NCI-H2196 (cell line): ENCODE results near the gene FITM1.

ENCODE experiments used
- DNase-seq: peaks from one replicate; lab custom pipeline; 2025; ENCODE audit not compliant: unreplicated experiment; lab: John Stamatoyannopoulos, UW

FITM1 gene

GRCh38 chr14:24179961-24180796 lies 49.7 kb downstream of the FITM1 start:
- peak; percentile 71 for DNase-seq

DNA sequence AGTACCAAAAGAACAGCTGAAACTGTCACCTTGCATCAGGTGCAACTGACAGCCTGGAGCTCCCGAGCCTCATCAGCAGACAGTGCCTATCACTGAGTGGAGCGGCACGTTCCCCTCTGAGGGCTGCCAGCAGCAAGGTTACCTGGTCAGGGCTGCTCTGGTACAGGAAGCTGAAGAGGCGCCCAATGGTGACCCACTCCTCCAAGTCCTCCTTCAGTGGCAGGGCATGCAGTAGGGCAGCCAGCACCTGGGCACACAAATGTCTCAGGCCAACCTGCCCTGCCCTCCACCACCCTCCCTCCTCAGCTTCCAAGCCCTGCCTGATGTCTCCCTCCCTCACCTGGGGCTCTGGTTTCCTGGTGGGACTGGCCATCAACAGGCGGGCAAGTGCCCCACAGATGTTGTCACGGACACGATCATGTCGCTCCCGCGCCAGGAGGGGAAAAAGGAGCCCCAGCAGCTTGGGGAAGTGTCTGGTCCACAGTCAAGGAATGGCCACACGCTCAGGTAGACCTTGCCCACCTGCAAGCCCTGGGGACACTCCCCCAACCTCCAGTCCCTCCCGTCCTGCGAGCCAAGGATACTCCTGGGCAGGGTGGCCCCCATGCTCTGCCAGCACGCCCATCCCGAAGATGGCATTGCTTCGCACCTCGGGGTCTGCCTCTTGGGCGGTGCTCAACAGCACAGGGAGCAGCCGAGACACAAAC lies 51.1 kb downstream of the FITM1 start:
- DNase-seq = no peak
